BJ (cell line): ENCODE results near the gene TM9SF1. TPM values are rescaled to one million over a fixed set of nuclear protein-coding genes. Genes with fewer than 3 reads are reported as not detected.
A peak's percentile ranks its signal among the peaks of the same experiment; 100 is the strongest.
"Not testable (repeated sequence)": the region's sequence is repeated elsewhere in the genome, so short reads cannot be mapped to it uniquely, and the experiment has no call there.

Source experiments
- CTCF ChIA-PET: fragments of 350-600 bp; formaldehyde crosslinking; extraction: SDS; loops from one replicate; lab custom pipeline; 2021; ENCODE audit warnings: antibody characterized with exemption, inconsistent platforms; lab: Yijun Ruan, JAX
- POLR2A ChIA-PET: fragments of 300-600 bp; sonication (Branson Sonifier 250); formaldehyde crosslinking; extraction: SDS; loops from one replicate; lab custom pipeline; 2021; ENCODE audit warnings: antibody characterized with exemption; lab: Charles Lee
- DNase-seq: peaks from one replicate; pipeline ENCODE4 v3.0.0-alpha.2; 2011; ENCODE audit warnings: low read depth
- H3K27me3 ChIP-seq: 2 replicates; pipeline ENCODE4 v1.6.0; 2011; ENCODE audit warnings: low read length; ENCODE audit not compliant: control insufficient read depth, insufficient read depth
- H3K36me3 ChIP-seq: 2 replicates; pipeline ENCODE4 v1.5.1; 2011; ENCODE audit warnings: low read length; ENCODE audit not compliant: control insufficient read depth, insufficient read depth
- H3K4me3 ChIP-seq: 2 replicates; pipeline ENCODE4 v1.5.1; 2011; ENCODE audit warnings: low read depth, mild to moderate bottlenecking, control low read depth, low read length
- polyA plus RNA-seq: library from polyadenylated mRNA; depleted of rRNA; stranded (reverse); fragments of >200 nt; gene quantifications from 2 replicates; pipeline ENCODE4 v1.2.3, GENCODE V29; 2011
- TF ChIP-seq, protein P1 (sequence below): IDR thresholded peaks from 2 replicates; pipeline ENCODE4 v1.5.1; 2011; ENCODE audit warnings: low read depth, mild to moderate bottlenecking, control low read depth, inconsistent platforms, low read length, moderate library complexity; ENCODE audit not compliant: insufficient read depth

TM9SF1 gene
- polyA plus RNA-seq, 1 experiment: 59.2 TPM

GRCh38 chr14:24224618-24225071, 29.4 kb upstream of the TM9SF1 start:
- TF ChIP-seq, protein P1, sequence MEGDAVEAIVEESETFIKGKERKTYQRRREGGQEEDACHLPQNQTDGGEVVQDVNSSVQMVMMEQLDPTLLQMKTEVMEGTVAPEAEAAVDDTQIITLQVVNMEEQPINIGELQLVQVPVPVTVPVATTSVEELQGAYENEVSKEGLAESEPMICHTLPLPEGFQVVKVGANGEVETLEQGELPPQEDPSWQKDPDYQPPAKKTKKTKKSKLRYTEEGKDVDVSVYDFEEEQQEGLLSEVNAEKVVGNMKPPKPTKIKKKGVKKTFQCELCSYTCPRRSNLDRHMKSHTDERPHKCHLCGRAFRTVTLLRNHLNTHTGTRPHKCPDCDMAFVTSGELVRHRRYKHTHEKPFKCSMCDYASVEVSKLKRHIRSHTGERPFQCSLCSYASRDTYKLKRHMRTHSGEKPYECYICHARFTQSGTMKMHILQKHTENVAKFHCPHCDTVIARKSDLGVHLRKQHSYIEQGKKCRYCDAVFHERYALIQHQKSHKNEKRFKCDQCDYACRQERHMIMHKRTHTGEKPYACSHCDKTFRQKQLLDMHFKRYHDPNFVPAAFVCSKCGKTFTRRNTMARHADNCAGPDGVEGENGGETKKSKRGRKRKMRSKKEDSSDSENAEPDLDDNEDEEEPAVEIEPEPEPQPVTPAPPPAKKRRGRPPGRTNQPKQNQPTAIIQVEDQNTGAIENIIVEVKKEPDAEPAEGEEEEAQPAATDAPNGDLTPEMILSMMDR: no peak
- no peaks in the 10 kb centered on the region for H3K27me3 ChIP-seq
- POLR2A ChIA-PET: no interaction called here
- H3K36me3 ChIP-seq: no peaks in the 10 kb centered on the region; the same call in 1 of the 2 replicates
- no peak for DNase-seq
- no peak overlapping the region for H3K4me3 ChIP-seq
- CTCF ChIA-PET: interaction anchor here (1.4 kb wide), 1 partner anchor 9 kb away, joined by 7 read pairs; the partner anchor contains the start of gene MDP1

- H3K27me3 ChIP-seq, H3K36me3 ChIP-seq, DNase-seq, H3K4me3 ChIP-seq: not testable (repeated sequence)
- CTCF ChIA-PET: interaction anchor here (1.2 kb wide), 1 partner anchor 19 kb away, joined by 3 read pairs; the partner anchor contains the start of gene TINF2
- POLR2A ChIA-PET: interaction anchor here (0.6 kb wide), 1 partner anchor 9 kb away, joined by 8 read pairs; no protein-coding TSS in a partner anchor
These were observed 27.7 kb upstream of the TM9SF1 start for GRCh38 chr14:24222987-24223386.

DNA sequence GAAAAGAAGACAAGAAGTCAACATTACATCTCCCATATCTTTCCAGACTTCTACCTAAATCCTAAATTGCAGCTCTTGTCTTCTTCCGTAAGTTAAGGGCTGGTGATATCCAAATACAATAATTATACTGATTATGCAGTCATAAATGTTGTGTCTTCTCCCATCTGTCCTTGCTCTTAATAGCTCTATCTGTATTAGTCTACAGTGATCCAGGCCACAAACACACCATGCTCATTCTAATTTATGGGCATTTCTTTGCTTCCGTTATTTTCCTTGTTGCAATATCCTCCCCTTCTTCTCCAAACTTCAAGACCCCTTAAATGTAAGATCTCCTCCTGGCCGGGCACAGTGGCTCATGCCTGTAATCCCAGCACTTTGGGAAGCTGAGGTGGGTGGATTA, 24.3 kb upstream of the TM9SF1 start:
- Histone ChIP-seq H3K27me3 (no peaks in the 10 kb centered on the region), H3K4me3 (no peak overlapping the region), H3K36me3 (peaks cover 5% of the 10 kb centered on the region)
- TF ChIP-seq, protein P1: no peak
- POLR2A ChIA-PET: interaction anchor here (0.6 kb wide), 1 partner anchor 46 kb away, joined by 6 read pairs; no protein-coding TSS in a partner anchor
- DNase-seq: no peak
- CTCF ChIA-PET: interaction anchor here (0.8 to 1.6 kb wide), 4 partner anchors 23 to 138 kb away, joined by 3 to 5 read pairs (median 4); partner anchors contain the start of genes IRF9 and TINF2

DNA sequence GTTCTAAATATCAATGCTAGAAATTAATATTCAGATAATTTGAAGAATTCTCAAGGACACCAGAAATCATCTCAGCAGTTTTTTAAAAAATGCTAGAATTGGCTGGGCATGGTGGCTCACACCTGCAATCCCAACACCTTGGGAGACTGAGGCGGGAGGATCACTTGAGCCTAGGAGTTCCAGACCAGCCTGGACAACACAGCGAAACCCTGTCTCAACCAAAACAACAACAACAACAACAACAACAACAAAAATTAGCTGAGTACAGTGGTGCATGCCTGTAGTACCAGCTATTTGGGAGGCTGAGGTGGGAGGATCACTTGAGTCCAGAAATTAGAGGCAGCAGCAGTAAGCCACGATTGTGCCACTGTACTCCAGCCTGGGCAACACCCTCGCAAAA, 23.8 kb upstream of the TM9SF1 start:
- ChIA-PET CTCF (interaction anchor here (1.1 to 1.2 kb wide), 2 partner anchors 23 to 138 kb away, joined by 3 to 5 read pairs; partner anchors contain the start of gene TINF2), POLR2A (interaction anchor here (0.6 kb wide), 1 partner anchor 46 kb away, joined by 6 read pairs; no protein-coding TSS in a partner anchor)
- TF ChIP-seq, protein P1: no peak
- Histone ChIP-seq H3K27me3 (no peaks in the 10 kb centered on the region), H3K36me3 (peaks cover 5% of the 10 kb centered on the region), H3K4me3 (no peak overlapping the region)
- DNase-seq: no peak

DNA sequence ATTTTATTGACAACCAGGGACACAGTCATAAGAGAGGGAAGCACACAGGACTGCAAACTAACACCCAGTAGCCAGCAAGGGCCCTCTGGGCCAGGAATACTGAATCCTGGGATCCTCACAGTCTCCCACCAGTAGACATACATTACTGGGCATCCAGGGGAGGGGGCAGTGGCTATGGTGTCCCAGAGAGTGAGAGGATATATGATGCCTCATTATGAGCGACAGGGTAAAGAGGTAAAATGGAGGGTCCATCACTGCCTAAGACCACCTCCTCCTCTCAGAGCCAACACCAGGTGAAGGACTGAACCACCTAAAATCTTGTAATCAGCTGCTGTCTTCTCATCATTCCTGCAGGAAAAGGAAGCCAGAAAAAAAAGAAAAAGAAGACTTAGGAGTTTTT, 21.6 kb upstream of the TM9SF1 start:
- H3K27me3 ChIP-seq, DNase-seq, POLR2A ChIA-PET, H3K4me3 ChIP-seq, H3K36me3 ChIP-seq: not testable (repeated sequence)
- CTCF ChIA-PET: interaction anchor here (0.8 to 2.0 kb wide), 4 partner anchors 11 to 90 kb away, joined by 3 to 8 read pairs (median 3); no protein-coding TSS in a partner anchor

- POLR2A ChIA-PET: no interaction called here
- CTCF ChIA-PET: interaction anchor here (0.8 to 2.0 kb wide), 11 partner anchors 8 to 215 kb away, joined by 3 to 12 read pairs (median 4); partner anchors contain the start of genes DHRS1, IRF9, NOP9 and TINF2
- peak overlapping the region; percentile 64 for H3K4me3 ChIP-seq
- H3K27me3 ChIP-seq: no peaks in the 10 kb centered on the region
- TF ChIP-seq, protein P1: no peak
- DNase-seq: no peak
- H3K36me3 ChIP-seq: peaks cover 7% of the 10 kb centered on the region
These were observed 21.1 kb upstream of the TM9SF1 start for GRCh38 chr14:24216345-24216699.
